SU-DHL-6 (cell line): ENCODE data around the gene SPATA31A3.
"Not testable (repeated sequence)": the region's sequence is repeated elsewhere in the genome, so short reads cannot be mapped to it uniquely, and the experiment has no call there.

Source experiments
- EZH2phosphoT487 ChIP-seq: fragments of 200-600 bp; sonication (generic), shearing (Covaris generic); conservative IDR thresholded peaks from 2 replicates; pipeline ENCODE4 v1.6.1; 2018; ENCODE audit warnings: mild to moderate bottlenecking, antibody characterized with exemption, low read length, moderate library complexity, mixed read lengths
- TF ChIP-seq, protein P1 (sequence below): fragments of 200-600 bp; sonication (generic); IDR thresholded peaks from one replicate; pipeline ENCODE4 v1.5.1; 2017; ENCODE audit warnings: antibody characterized with exemption, mild to moderate bottlenecking, low read length, moderate library complexity; ENCODE audit not compliant: insufficient read depth, poor library complexity, severe bottlenecking

DNA sequence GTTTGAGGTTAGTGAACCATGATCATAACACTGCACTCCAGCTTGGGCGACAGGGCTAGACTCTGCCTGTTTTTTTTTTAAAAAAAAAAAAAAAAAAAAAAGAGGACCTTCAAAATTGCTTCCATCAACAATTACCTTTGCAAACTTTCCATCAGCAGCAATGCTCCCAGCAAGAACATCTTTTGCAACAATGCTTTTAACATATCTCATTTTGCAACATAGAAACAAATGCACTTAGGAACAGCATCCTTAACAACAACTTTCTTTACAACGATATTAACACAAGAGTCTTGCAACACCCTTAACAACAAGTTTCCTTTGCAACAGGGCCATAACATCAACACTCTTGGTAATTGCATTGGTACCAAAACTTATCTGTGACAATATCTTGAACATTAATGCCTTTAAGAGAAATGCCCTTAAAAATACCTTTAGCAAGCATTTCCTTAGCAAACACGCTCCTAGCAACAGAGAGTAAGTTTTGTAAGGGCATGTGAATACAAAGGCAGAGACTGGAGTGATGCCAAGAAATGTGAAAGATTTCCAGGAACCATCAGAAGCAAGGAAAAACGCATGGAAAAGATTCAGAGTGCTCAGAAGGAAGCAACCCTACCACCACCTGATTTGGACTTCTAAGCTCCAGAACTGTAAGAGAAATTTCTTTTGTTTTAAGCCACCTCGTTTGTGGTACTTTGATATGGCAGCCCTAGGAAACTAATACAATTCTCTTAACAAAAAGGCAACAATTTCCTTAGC lies 49.8 kb downstream of the SPATA31A3 start:
- not testable (repeated sequence) for TF ChIP-seq EZH2phosphoT487
- TF ChIP-seq, protein P1, sequence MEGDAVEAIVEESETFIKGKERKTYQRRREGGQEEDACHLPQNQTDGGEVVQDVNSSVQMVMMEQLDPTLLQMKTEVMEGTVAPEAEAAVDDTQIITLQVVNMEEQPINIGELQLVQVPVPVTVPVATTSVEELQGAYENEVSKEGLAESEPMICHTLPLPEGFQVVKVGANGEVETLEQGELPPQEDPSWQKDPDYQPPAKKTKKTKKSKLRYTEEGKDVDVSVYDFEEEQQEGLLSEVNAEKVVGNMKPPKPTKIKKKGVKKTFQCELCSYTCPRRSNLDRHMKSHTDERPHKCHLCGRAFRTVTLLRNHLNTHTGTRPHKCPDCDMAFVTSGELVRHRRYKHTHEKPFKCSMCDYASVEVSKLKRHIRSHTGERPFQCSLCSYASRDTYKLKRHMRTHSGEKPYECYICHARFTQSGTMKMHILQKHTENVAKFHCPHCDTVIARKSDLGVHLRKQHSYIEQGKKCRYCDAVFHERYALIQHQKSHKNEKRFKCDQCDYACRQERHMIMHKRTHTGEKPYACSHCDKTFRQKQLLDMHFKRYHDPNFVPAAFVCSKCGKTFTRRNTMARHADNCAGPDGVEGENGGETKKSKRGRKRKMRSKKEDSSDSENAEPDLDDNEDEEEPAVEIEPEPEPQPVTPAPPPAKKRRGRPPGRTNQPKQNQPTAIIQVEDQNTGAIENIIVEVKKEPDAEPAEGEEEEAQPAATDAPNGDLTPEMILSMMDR: not testable (repeated sequence)
